ENCODE measurements around the gene CHRD. TPM values are rescaled to one million over a fixed set of nuclear protein-coding genes. Genes with fewer than 3 reads are reported as not detected.
A peak's percentile ranks its signal among the peaks of the same experiment; 100 is the strongest.

The CHRD gene
- total RNA-seq, 2 experiments from 2014 or later: 0.22 TPM; not detected in 1

DNA sequence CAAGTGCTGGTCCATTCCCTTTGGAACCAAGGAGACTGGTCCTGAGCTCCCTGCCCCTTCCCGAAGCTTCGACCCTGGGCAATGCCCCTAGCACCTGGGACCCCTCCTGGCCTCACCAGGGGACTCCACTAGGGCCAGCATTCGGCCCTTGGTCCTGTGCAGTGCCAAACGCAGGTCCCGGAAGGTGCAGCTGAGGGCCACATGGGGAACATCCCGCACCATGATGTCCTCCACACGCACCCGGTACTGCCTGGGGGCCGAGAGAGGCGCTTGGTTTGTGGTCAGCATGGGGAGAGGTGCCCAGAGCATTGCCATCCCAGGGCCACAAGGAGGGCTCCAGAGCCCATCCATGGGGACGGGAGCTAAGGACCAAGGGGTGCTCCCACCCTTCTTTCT, 26.3 kb upstream of the CHRD start:
- H3K9me3 Mint-ChIP-seq: no peaks in the 10 kb centered on the region
- Histone ChIP-seq H3K27me3 (ENCODE audit: control insufficient read depth in 1 of 2, insufficient read depth in 2 of 2, low read length in 2 of 2) (no peaks in the 10 kb centered on the region), H3K27ac (ENCODE audit: low read depth in 1 of 2, low read length in 2 of 2) (no peak overlapping the region), H3K4me1 (ENCODE audit: insufficient read depth, low read length) (peaks cover 8% of the 10 kb centered on the region), H3K9me3 (ENCODE audit: control insufficient read depth in 1 of 2, insufficient read depth in 1 of 2, low read length in 2 of 2) (no peaks in the 10 kb centered on the region), H3K36me3 (ENCODE audit: insufficient read depth, low read length) (no peaks in the 10 kb centered on the region), H3K4me3 (ENCODE audit: low read length) (no peak overlapping the region)
- TF ChIP-seq, protein P1, sequence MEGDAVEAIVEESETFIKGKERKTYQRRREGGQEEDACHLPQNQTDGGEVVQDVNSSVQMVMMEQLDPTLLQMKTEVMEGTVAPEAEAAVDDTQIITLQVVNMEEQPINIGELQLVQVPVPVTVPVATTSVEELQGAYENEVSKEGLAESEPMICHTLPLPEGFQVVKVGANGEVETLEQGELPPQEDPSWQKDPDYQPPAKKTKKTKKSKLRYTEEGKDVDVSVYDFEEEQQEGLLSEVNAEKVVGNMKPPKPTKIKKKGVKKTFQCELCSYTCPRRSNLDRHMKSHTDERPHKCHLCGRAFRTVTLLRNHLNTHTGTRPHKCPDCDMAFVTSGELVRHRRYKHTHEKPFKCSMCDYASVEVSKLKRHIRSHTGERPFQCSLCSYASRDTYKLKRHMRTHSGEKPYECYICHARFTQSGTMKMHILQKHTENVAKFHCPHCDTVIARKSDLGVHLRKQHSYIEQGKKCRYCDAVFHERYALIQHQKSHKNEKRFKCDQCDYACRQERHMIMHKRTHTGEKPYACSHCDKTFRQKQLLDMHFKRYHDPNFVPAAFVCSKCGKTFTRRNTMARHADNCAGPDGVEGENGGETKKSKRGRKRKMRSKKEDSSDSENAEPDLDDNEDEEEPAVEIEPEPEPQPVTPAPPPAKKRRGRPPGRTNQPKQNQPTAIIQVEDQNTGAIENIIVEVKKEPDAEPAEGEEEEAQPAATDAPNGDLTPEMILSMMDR (IDR thresholded peaks at IDR 0.05): no peak
- no peak for ATAC-seq (ENCODE audit: poor library complexity)
- no peaks in the 10 kb centered on the region for H3K27me3 Mint-ChIP-seq
- H3K36me3 Mint-ChIP-seq (ENCODE audit: low read depth): no peaks in the 10 kb centered on the region
- no peak overlapping the region for H3K4me3 Mint-ChIP-seq
- H3K27ac Mint-ChIP-seq: no peak overlapping the region
- CTCF ChIA-PET: interaction anchor here (0.6 to 2.8 kb wide), 3 partner anchors 16 to 160 kb away, joined by 3 to 8 read pairs (median 5); partner anchors contain the start of gene FAM131A
- no peaks in the 10 kb centered on the region for H3K4me1 Mint-ChIP-seq (ENCODE audit: low read depth)
- intact Hi-C loops (cut with DNase I, micrococcal nuclease): loop anchor here in 1 of 2 experiments (5.0 kb wide), 1 partner anchor 189 kb away; no protein-coding TSS in a partner anchor
- POLR2A ChIA-PET: interaction anchor here (0.5 kb wide), 1 partner anchor 594 kb away, joined by 3 read pairs; no protein-coding TSS in a partner anchor
- no peak for DNase-seq

DNA sequence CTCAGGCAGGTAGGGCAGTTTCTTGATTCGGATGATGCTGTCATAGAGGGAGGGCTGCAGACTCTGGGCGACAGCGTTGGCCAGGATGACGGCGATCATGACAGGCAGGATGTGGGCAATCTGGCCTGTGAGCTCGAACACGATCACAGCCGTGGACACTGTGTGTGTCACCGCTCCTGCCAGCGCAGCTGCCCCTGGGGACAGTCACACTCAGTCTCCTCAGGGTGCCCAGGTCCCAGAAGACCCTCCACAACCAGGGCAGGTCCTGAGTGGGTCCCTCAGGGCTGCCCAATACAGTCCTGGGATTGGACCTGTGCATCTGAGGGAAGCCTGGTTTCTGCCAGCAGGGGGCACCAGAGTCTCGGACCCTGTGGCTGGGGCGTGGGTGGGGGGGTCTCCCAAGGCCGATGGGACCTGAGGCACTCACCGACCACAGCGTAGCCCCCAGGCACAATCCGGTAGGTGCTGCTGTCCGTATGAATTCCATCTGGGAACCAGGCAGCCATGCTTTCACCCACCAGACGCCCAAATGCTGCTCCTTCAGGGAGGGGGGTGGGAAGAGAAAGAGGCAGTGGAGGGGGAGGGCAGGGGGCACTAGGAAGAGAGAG, 25.6 kb upstream of the CHRD start:
- ATAC-seq (ENCODE audit: poor library complexity) (peak; percentile 72), DNase-seq (peak; percentile 44 to 82 (median 57))
- Histone ChIP-seq H3K27me3 (ENCODE audit: control insufficient read depth in 1 of 2, insufficient read depth in 2 of 2, low read length in 2 of 2) (no peaks in the 10 kb centered on the region), H3K9me3 (ENCODE audit: control insufficient read depth in 1 of 2, insufficient read depth in 1 of 2, low read length in 2 of 2) (no peaks in the 10 kb centered on the region), H3K36me3 (ENCODE audit: insufficient read depth, low read length) (no peaks in the 10 kb centered on the region), H3K27ac (ENCODE audit: low read depth in 1 of 2, low read length in 2 of 2) (no peak overlapping the region), H3K4me3 (ENCODE audit: low read length) (no peak overlapping the region), H3K4me1 (ENCODE audit: insufficient read depth, low read length) (peaks cover 8% of the 10 kb centered on the region)
- no peaks in the 10 kb centered on the region for H3K4me1 Mint-ChIP-seq (ENCODE audit: low read depth)
- ChIA-PET POLR2A (interaction anchor here (0.5 kb wide), 1 partner anchor 594 kb away, joined by 3 read pairs; no protein-coding TSS in a partner anchor), CTCF (interaction anchor here (0.6 to 2.8 kb wide), 3 partner anchors 16 to 160 kb away, joined by 3 to 8 read pairs (median 5); partner anchors contain the start of gene FAM131A)
- no peaks in the 10 kb centered on the region for H3K36me3 Mint-ChIP-seq (ENCODE audit: low read depth)
- no peaks in the 10 kb centered on the region for H3K9me3 Mint-ChIP-seq
- TF ChIP-seq, protein P1 (IDR thresholded peaks at IDR 0.05): peak; percentile 74
- no peak overlapping the region for H3K27ac Mint-ChIP-seq
- intact Hi-C loops (cut with DNase I, micrococcal nuclease): loop anchor here in 1 of 2 experiments (1.0 to 5.0 kb wide), 2 partner anchors 159 to 188 kb away; no protein-coding TSS in a partner anchor
- no peak overlapping the region for H3K4me3 Mint-ChIP-seq
- no peaks in the 10 kb centered on the region for H3K27me3 Mint-ChIP-seq

DNA sequence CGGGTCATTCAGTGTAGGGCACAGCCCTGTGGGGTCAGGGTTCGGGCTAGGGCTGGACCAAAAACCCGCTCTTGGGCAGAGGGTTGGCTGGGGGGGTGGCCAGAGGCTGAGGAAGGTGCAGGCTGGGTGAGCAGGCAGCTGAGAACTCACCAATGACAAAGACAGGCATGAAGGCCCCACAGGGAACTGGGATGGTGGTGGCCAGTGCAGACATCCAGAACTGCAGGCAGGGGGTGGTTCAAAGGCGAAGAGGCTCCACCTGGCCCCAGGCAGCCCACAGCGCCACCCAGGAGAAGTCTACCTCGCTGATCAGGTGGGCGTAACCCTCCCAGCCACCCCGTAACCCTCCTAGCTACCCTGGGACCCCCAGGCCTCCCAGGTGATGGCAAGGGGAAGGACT, 25.1 kb upstream of the CHRD start:
- Mint-ChIP-seq H3K27ac (no peak overlapping the region), H3K4me3 (no peak overlapping the region), H3K36me3 (ENCODE audit: low read depth) (no peaks in the 10 kb centered on the region), H3K4me1 (ENCODE audit: low read depth) (no peaks in the 10 kb centered on the region), H3K27me3 (no peaks in the 10 kb centered on the region), H3K9me3 (no peaks in the 10 kb centered on the region)
- no peak overlapping the region for H3K4me3 ChIP-seq (ENCODE audit: low read length)
- no peaks in the 10 kb centered on the region for H3K9me3 ChIP-seq (ENCODE audit: control insufficient read depth in 1 of 2, insufficient read depth in 1 of 2, low read length in 2 of 2)
- intact Hi-C loops (cut with DNase I, micrococcal nuclease): loop anchor here in 1 of 2 experiments (1.0 to 5.0 kb wide), 3 partner anchors 159 to 188 kb away; no protein-coding TSS in a partner anchor
- no peaks in the 10 kb centered on the region for H3K36me3 ChIP-seq (ENCODE audit: insufficient read depth, low read length)
- peaks cover 8% of the 10 kb centered on the region for H3K4me1 ChIP-seq (ENCODE audit: insufficient read depth, low read length)
- TF ChIP-seq, protein P1 (IDR thresholded peaks at IDR 0.05): no peak
- ChIA-PET CTCF (interaction anchor here (2.8 kb wide), 1 partner anchor 159 kb away, joined by 8 read pairs; no protein-coding TSS in a partner anchor), POLR2A (no interaction called here)
- DNase-seq: peak in 1 of 14 experiments; percentile 22
- no peak overlapping the region for H3K27ac ChIP-seq (ENCODE audit: low read depth in 1 of 2, low read length in 2 of 2)
- no peaks in the 10 kb centered on the region for H3K27me3 ChIP-seq (ENCODE audit: control insufficient read depth in 1 of 2, insufficient read depth in 2 of 2, low read length in 2 of 2)
- ATAC-seq (ENCODE audit: poor library complexity): no peak
